GM12873 (cell line): Measurements from ENCODE around the gene SLC2A13.

Source experiments
- CTCF ChIP-seq: IDR thresholded peaks from 2 replicates; pipeline ENCODE4 v1.5.1; 2012; ENCODE audit warnings: low read depth, mild to moderate bottlenecking, moderate library complexity, low read length, control low read depth; ENCODE audit not compliant: insufficient read depth; ENCODE audit errors: missing control alignments

SLC2A13 gene

GRCh38 chr12:40145896-40146295 lies 40.0 kb upstream of the SLC2A13 start:
- no peak for TF ChIP-seq CTCF

DNA sequence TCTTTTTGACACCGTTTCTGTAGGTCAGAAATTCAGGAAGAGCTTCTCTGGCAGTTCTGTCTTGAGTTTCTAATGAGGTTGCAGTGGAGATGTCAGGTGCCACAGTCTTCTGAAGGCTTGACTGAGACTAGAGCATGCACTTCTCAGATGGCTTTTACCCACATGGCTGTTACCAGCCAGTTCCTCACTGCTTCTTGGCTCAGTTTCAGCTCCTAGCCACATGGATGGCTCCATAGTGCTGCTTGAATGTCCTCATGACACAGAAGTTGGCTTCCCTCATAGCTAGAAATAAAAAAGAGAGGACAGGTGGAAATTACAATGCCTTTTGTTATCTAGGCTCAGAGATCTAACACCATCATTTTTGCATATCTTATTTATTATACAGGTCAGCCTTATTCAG lies 38.1 kb upstream of the SLC2A13 start:
- TF ChIP-seq CTCF = no peak

- TF ChIP-seq CTCF = no peak
These were observed 36.3 kb upstream of the SLC2A13 start for GRCh38 chr12:40142001-40142744.

GRCh38 chr12:40138526-40138925 lies 32.6 kb upstream of the SLC2A13 start:
- no peak for TF ChIP-seq CTCF

- TF ChIP-seq CTCF = no peak
These were observed 31.4 kb upstream of the SLC2A13 start for GRCh38 chr12:40137252-40137651.

DNA sequence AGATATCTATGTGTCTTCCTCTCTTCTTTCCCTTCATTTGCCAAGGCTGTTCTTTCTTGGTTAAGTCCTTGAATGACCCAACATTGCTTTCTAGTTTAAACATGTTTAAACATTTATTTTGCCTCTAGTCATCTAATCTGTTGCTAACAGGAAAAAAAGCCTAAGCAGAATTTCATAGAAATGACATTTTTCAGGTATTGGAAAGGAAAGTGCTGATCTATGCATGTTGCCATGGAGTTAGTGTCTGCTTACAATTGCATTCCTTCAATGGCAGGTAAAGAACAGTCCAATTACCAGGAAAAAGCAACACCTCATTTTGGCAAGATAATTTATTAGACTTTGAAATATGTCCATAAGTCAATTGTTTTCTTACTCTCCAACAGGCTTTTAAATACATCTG lies 21.5 kb upstream of the SLC2A13 start:
- TF ChIP-seq CTCF = no peak

DNA sequence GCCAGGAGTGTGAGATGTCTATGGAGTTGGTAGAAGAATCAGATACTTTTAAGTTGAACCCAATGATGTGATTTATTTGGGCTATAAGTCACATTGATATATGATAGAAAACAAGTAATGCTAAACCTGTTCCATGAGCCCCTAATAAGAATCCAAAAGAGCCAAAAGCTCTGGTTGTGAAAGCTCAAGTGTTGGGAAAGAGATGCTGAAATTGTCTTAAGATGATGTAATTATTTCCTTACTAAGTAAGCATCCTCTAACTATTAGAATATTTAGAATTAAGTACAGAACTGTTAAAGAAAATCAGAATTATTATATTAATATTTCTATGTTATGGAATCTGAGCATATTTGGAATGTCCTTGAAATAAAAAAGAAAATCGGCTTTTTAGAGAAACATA lies 17.6 kb upstream of the SLC2A13 start:
- no peak for TF ChIP-seq CTCF
